ENCODE measurements around the gene FAM163B.

The FAM163B gene

DNA sequence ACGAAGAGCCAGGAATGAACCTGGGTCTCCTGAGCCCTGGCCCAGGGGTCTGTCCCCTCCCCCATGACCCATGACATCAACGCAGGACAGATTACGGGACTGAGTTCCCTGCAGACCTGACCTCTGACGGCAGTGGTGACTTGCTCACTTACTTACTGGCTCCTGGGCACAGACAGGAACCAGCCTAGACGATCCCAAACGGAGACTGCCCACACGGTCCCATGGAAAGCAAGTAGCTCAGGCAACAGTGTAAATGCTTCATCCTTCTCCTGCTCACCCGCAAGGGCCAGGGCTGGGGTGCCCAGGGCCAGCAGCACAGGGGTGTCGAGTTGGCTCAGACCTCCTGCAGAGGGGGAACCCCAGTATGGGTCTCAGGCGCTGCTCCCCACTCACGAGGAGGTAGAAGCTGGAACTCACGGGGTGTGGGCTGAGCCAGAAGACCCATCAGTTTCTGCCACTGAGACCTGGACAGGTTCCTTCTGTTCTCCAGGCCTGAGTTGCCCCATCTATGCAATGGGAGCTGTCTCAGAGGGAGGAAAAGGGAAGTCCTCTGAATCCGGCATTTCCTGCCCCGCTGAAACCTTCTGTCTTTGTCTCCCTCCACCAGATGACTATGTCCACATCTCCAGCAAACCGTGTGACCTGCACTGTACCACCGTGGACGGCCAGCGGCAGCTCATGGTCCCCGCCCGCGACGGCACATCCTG, 69.0 kb downstream of the FAM163B start:
- no peak for DNase-seq

DNA sequence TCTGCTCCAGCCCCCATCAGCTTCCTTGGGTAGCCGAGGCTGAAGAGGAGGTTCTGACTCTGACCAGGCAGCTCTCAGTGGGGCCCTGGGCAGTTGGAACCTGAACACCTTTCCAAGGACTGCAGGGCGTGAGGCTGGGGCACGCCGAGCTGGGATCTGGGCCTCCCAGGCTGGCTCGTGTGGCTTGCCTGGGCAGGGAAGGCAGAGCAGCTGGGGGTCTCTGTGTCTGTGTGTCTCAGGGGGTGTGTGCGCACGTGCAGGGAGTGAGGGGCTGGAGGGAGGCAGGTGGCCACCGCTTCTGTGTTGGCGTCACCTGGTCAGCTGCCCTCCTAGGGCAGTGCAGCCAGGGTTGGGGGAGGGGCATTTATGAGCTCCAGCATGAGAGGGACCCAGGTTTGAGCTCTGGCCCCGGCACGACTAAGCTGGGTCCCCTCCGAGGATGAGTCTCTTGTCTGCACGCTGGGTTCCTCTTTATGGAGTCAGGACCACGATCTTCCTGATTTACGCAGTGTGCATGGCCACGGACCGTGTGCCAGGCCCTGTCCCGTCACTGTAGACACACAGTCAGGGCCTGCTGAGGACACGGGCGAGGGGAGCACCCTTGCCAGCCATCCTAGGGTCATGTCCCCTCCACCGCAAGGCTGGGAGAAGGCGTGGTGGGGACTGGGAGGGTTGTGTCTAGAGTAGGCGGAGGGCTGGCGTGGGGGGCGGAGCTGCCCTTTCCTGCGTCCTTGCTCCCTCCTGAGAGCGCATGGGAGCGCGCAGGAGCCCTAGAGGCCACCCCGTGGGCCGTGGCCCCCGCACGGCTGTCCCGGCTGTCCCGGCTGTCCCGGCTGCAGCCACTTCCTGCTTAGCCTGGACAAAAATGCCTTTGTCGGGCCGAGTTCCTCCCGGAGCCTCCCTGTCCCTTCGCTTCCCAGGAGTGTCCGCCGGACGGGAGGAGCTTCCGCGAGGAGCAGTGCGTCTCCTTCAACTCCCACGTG, 70.0 kb downstream of the FAM163B start:
- no peak for DNase-seq

DNA sequence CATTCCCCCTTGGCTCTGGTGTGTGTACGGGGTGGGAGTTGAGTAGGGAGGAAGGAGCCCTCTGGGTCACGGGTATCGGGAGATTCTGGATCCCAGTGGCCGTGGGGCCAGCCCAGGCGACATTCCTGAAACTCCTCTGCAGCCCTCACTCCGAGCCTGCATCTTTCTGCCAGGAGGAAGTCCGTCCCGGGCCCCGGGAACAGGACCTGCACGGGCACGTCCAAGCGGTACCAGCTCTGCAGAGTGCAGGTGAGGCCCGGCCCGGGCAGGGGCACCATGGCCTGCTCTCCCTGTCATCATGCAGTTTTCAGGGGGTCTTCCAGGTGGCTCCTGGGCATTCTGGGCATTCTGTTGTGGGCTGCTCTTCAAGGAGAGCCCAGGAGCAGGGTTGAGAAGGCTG, 71.0 kb downstream of the FAM163B start:
- no peak for DNase-seq

DNA sequence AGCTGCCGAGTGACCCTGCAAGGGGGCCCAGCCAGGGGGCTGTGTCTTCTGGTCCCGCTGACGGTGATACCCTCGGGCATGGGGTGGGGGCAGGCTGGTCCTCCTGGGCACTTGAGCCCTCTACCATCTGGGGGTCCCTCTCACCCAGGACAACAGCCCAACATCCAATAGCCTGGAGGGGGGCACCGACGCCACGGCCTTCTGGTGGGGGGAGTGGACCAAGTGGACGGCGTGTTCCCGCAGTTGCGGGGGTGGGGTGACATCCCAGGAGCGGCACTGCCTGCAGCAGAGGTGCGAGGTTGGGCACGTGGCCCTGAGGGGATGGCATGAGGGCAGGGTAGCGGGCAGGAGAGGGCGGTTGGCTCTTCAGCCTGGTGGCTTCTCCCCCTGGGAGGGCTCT, 71.9 kb downstream of the FAM163B start:
- no peak for DNase-seq

DNA sequence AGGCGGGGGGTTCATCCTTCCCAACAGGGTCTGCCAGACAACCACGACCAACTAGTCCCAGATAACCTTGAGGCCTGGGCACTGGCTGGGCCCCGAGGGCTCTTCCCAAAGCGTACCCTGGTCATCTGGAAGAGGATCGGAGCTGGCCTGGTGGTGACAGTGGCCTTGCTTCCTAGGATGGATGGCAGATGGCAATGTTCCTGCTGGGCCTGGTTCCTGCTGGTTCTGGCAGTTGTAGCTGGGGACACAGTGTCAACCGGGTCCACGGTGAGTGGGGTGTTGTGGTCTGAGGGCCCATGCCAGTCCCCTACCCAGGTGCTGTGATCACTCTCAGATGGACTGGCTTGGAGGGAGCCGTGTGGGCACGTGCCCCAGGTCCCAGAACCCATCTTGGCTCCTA, 72.7 kb downstream of the FAM163B start:
- no peak for DNase-seq

DNA sequence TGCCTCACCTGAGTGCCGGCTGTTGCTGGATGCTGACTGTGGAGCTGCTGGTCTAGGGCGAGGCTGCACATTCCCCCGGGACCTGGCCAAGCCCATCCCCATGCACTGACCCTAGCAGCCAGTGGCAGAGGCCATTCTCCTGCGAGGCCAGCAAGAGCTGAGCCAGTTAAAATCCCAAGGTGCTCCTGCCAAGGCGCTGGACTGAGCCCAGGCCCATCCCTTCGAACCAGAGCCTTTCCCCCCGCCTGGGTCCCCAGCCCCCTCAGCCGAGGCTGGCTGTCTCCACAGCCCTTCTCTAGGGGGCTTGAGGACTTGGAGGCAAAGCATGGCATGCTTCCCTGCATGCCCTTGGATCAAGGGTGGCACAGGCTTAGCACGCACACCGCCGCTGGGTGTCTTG, 73.1 kb downstream of the FAM163B start:
- DNase-seq = no peak

DNA sequence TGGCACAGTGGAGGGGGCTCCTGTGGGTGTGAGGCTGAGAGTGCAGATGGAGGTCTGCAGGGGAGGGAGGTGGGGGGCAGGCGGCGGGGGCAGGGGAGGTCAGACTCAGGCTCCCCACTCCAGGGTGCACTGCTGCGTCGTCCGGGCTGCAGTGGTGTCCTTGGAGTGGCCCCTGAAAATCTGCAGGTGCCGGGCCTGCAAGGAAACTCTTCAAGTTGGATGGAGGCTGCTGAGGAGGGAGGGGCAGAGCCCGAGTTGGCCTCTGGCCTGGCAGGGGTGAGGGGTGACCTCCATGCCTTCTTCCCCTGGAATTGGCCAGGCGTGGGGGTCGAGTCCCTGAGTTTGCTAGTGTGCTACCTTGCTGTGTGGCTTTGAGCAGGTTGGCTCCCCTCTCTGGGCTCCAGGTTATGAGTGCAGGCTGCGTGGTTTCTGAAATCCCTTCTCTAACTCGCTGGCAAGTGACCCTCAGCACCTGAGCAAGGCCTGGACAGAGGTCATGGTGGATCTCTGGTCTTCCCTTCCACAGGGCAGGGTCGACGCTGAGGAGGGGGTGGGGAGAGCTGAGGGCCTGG, 73.8 kb downstream of the FAM163B start:
- DNase-seq = no peak

DNA sequence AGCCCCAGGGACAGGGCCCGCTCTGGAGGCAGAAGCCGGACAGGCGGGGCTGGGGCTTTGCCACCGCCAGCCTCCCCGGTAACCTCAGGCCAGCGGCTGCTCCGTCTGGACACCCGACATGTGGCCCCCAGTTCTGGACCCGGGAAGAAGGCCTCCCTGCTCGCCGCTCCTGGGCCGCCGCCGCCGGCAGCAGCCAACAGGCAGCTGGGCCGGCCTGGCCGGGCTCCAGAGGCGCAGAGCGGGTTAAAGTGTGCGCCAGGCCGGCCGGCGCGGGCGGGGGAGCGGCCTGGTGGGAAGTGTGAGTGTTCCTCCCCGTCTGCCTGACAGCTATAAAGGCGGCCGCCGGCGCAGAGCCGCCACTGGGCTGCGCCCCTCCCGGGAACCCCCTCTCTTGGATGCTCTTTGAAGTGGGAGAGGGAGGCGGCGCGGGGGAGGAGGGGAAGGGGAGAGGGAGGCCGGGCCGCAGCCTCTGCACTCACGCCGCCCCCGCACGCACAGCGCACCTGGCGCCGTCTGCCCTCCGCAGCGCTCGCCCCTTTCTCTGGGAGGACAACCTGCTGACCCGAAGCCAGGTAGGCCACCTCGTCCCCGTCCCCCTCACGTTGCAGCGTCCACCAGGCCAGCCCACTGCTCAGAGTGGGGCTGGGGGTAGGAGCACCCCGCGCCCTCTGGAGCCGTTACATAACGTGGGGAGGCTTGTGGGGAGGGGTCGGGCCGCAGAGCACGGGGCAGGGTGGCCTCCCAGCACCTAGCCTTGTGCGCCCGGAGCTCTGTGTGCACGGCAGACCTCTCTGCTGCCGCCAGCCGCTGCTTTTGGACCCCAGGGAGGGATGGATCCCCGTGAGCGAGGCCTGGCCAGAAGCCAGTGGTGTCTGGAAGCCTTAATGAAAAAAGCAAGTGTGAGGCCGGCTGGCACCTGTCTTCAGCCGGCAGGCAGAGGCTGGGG, 74.6 kb downstream of the FAM163B start, which contains the start of gene ADAMTSL2:
ADAMTSL2 (plus strand) TSS at position 359 of the 946 bp plus-strand sequence. CDS start 2,009 bp downstream, outside the sequence.
- peak in 1 of 2 experiments; percentile 53 for DNase-seq

DNA sequence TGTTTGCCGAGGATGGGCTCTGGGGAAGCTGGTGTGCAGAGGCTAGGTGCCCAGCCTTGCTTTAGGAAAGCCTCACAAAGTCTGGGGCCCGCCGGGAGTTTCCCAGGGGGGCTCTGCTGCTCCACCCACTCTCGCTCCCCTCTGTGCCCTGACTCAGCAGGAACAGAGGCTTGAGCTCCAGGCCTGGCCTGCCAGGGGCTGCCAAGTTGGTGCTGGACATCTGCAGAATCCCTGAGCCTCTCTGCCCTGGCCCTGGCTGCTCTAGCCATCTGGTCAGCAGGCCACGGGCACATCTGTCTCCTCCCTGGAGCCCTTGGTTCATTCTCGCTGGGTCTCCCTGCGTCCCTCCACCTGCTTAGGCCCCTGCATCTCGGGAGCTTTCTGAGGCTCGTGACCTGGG, 75.3 kb downstream of the FAM163B start:
- DNase-seq = no peak

DNA sequence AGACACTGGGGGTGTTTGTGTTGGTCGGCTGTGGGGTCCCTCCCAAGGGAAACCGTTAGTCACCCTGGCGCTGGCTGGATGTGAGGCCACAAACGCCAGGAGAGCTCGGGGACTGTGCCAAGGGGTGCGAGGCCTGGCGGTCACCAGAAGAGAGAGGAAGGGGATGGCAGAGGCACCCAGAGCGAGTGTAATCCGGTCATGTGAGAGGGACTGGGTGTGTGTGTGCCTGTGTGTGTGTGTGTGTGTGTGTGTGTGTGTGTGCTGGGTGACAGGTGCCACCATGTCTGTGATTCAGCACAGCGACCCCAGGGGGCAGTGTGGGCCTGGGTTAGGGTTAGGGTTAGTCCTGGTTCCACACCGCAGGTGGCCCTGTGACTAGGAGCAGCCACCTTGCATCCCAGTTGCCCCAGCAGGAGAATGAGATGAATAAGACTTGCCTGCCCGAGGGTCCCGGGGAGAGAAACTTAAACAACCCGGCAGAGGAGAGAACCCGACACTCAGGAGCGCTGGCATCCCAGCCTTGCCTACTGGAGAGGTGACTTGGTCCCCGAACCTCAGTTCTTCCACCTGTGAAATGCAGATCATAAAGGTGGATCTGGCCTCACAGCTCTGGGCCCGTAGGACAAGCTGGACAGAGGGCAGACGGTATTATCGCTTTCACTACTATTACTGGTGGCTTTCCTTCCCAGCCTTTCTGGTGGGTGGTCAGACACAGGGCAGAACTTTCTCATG, 76.1 kb downstream of the FAM163B start:
- DNase-seq = peak in 1 of 2 experiments; percentile 11

DNA sequence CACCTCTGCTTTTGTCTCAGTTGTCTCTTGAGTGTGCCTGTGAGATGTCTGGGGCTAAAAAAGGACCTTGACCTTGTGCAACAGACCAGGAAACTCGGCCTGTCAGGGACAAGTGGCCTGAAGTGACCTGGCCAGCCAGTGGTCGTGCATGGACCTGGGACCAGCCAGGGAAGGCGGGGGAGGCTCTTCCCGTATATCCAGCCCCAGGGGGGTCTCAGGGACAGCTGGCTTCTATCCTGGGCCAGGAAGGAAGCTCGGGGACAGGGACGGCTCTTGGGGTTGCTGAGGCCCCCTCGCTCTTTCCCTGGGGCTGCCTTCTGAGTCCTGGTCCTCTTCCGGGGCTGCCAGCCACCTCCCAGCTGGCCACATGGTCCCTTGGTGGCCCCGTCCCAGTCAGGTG, 77.9 kb downstream of the FAM163B start:
- DNase-seq = no peak

DNA sequence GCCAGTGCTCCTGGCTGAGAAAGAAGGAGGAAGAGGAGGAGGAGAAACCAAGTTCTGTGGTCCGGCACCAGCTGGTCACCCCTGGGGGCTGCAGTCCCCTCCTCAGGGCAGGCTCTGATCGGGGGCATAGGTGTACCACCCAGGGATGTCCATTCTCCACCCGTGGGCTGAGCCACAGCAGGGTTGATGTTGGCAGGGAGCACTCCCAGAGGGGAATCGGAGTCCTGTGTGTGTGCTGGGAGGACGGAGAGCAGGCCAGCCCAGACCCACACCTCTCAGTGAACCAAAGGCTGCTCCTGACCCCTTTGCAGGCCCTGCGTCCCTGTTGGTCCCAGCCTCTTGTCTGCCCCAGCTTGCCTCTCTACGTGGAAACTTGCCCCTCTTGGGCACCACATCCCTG, 79.3 kb downstream of the FAM163B start:
- no peak for DNase-seq

DNA sequence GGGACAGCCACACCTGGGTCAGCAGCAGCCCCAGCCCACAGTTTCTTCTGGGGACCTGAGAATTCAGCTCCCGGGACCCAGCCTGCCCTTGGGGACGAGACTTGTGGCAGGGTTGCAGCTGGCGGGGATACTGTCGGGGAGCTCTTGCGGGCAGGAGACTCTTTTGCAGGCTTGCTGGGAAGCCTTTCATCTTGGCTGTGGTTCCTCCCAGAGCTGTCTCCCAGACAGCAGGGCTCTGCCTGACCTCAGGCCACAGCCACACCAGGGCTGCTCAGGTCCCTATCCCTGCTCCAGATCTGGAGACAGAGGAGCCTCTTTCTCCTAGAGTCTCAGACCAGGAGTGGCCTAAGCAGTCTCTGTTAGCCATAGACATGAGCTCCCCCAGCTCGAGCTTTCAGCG, 79.7 kb downstream of the FAM163B start:
- DNase-seq = no peak

DNA sequence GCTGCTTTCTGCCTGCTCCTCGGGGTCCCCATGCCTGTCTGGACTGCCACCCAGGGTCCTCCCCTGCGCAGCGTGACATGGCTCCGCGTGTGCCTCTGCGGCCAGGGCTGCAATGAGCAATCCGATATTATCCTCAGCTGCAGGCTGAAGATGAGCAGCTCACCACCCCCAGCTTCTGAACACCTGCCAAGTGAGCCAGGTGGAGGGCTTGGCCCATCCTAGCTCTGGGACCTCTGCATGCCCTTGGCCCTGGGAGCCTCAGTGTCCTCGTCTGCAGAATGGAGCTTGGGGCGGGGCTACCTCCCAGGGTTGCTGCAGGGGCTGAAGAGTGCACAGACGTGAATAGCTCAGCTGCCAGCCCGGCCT, 80.3 kb downstream of the FAM163B start:
- DNase-seq = no peak

DNA sequence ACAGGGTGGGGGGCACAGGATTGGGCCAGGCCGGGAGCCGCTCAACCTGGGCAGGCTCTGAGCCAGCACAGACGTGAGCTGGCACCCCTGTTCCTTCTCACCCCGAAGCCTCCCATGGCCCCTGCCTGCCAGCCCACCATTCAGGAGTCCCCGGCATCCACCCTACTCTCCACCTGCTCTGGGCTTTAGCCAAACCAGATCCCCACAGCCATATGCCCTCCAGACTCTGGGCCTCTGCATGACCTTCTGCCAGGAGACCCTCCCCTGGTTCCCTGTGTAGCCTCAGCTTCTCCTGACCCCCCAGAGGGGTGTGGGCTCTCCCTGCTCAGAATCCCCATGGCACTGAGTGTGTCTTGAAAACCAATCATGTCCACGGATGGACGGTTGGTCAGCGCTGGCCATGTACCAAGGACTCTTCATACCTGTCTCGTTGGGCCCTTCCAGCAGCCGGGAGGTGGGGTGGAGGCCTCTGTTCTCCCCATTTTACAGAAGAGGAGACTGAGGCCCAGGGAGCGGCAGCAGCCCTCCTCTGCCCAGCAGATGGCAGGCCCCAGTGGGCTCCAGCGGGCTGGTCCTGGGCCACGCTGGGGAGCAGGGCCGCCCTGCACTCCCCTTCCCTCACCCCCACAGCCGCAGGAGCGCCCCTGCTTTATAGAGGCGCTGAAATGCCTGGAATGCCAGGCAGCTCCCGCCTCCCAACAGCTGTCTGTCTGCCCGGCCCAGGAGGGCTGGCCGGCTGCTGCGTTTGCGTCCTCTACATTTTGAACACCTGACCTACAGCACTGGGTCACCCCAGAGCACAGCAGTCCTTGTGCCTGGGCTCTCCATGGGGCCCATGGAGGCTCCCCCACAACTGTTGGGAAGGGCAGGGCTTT, 81.0 kb downstream of the FAM163B start:
- no peak for DNase-seq

DNA sequence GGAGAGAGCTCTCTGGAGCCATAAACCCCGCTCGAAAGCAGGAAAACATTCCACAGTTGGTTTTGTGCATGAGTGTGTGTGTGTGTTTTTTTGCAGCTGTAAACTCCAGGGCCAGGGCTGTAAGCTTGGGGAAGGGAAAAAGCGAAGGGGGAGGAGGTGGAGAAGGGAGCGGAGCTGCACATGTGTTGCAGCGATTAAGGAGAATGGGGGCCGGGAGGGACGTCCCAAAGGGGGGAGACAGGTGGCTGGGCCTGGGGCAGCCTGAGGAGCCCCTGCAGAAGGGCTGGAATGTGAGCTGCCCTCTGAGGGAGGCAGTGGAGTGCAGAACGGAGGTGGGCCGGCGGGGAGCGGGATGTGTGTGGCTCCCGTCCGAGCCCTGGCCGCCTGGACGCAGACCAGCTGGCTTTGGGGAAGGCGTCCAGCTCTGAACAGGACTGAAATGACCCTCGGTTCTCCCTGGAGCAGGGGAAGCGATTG, 81.7 kb downstream of the FAM163B start:
- no peak for DNase-seq

Data from NCI-H446 (cell line).